Right hindlimb (tissue), 1 donor: Measurements from ENCODE around the gene NSUN3.

Experiments
- DNase-seq: peaks from one replicate; pipeline ENCODE4 v3.0.0-alpha.2; 2018

Gene NSUN3

DNA sequence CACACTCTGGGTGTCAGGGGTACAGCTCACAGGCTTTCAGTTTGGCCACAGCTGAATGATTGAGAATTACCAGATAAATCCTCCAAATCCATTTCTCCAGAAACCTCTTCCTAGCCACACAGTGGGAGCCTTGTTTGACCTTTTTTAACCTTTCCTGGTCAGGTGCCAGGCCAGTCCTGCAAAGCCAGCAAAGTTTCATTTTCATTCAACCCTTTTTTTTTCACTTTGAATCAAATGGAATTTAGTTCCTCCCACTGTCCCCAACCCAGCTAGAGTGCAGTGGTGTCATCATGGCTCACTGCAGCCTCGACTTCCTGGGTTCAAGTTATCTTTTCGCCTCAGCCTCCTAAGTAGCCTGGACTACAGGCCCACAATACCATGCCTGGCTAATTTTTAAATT is 67.8 kb downstream of the NSUN3 start:
- no peak for DNase-seq

DNA sequence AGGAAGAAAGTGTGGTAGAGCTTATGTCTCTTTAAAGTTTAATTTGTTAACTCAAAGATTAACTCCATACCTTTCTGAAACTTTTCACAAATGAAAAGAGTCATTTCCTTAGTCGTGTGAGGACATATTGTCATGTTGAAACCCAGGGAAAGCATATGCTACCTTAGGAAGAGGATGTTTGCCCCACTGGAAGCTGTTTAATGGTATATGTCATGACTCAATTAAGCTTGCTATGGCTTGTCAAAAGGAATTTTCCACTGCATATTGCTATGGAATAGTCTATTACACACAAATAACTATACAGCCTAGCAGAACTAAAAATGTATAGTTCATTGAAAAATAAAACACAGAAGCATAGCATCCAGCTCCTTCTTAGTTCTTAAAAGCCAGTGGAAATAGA is 69.9 kb downstream of the NSUN3 start:
- no peak for DNase-seq

GRCh38 chr3:94136133-94136532 is 73.3 kb downstream of the NSUN3 start:
- no peak for DNase-seq

DNA sequence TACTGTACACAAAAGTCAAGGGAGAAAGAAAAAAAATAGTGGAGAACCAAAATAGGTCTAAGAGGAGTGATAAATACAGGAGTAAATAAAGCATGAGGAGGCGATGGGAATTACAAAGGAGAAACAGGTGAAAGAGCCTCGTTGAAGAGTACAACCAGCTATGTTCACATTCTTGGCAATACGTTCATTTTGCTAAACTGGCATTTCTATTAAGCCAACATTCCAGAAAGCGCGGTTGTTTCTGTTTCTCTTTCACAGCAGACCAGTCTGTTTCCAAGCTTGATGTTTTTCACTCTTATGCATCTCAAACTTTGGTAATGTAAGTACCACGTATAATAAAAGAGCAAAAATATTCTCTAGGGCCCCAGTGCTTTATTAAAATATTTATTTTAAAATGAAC is 74.5 kb downstream of the NSUN3 start:
- DNase-seq = no peak

DNA sequence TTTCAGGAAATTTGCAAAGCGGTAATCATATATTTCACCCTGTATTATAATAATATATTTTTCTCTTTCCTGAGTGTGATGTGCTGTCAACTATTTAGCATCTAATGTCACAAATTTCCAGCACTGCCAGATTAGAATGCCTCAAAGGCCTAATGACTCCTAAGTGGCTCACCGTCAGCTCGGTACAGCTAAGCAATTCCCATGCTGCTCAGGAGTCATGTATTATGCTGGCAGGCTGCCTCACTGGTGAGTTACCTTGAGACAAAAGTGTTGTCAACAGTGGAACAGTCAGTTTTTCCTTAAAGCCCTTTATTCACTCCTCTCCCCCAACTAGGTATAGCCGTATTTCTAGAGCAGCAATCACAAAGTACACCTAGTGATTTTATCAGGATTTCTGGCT is 83.6 kb downstream of the NSUN3 start:
- DNase-seq = no peak

DNA sequence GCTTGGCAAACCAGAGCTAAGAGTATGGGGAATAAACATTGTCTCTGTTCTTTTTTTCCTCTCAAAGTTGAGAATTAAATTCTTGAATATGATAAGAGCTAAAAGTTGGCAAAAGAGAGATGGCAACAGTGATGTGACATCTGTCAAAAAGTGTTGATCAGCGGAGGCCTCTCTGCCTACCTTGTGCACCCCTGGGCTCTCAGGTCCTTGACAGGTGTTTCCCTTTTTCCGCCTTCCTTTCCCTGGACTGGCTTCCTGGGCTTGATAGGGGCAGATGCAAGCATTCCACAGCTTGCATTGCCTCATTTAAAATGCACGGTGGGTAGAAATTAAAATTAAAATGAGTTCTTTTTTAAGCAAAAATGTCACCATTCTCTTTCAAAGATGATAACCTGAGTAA is 84.2 kb downstream of the NSUN3 start:
- no peak for DNase-seq

DNA sequence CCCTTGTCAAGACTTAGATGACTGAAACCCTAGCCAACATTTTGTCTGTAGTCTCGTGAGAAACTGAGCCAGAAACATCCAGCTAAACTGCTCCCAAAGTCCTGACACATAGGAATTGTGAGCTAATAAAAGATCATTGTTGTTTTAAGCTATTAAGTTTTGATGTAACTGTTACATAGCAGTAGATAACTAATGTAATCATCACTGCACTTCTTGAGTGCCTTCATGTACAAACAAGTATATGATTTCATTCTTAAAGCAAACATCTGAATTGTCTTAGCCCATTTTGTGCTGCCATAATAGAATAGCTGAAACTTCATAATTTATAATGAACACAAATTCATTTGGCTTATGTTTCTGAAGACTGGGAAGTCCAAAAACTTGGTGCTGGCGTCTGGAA is 87.3 kb downstream of the NSUN3 start:
- DNase-seq = no peak

GRCh38 chr3:94156626-94157025 is 93.8 kb downstream of the NSUN3 start:
- no peak for DNase-seq

DNA sequence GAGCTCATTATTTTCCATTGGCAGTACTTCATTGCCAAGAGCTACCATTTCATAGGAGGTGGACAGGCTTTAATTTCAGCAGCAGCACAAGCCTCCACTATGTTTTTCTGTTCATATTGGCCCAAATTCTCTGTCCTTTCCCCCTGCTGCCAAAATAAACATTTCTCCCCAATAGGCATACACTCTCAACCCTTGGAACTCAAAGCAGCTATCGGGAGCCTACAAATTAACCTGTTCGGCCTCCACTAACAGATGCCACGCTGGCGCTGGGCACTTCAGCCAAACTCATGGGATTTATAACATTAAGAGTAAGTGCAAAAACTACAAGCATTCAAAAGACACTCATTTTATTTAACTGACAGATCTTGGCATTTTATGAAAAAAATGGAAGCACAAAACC is 95.7 kb downstream of the NSUN3 start:
- no peak for DNase-seq

GRCh38 chr3:94159062-94159828 is 96.4 kb downstream of the NSUN3 start:
- DNase-seq = no peak

DNA sequence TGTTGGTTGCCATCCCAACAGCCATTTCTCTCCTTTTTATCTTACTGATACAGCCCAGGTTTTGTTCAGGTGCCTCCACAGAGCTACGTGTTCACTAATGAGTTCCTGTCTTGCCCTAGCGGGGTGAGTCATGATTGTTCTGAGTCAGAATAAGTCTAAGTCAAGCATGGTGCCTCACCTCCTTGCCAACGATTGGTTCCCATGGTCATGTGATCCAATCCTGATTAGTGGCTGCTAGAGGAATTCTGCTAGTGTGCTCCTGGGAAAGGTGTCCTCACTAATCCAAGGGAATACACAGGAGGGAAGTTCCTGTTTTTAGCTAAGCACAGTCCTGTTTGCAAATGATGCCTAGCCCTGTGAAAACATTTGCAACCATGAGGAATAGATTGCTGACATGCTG is 99.8 kb downstream of the NSUN3 start:
- DNase-seq = no peak

- no peak for DNase-seq
Measured at GRCh38 chr3:94167346-94167745, 104.5 kb downstream of the NSUN3 start.

DNA sequence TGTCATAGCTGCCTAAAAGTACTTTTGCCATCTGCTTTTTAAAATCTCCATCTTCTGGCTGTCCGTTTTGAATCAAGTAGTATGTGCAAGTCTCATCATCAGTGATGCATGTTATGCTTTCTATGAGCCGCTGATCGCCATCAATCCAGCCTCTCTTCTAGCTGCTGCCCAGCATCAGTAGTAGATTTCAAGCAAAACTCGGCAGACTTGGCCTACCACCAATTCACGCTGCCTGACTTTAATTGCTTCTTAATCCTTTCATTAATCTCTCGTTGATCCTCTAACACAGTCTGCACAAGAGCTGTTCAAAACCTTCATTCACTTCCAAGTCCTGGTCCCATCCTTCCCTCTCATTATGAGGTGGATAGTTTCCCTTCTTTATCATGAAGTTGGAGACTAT is 104.9 kb downstream of the NSUN3 start:
- no peak for DNase-seq

GRCh38 chr3:94171954-94172353 is 109.1 kb downstream of the NSUN3 start:
- no peak for DNase-seq

DNA sequence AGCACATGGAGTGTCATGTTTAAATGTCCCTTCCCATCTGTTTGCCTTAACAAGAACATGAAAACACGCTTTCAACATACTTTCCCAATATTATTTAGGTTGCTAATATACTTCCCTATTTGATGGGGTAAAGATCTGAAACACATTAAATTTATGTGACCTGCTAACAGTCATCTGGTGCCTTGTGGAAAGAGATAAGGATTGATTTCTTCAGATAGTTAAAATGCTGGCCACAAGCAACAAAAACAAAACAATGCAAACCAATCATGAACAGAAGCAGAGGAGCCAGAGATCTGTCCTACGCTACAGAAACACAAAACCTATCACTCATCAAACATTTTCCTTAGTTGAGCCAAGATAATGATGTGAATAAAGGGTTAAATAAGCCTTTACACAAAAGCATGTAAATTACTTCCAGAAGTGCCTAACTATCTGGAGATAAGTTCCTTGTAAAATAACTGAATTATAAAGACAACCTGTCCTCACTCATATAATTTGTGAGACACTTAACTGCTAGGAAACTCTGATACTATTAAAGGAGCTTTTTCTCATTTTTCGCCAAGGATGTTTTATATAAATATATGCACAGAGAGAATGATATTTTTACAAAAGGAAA is 109.9 kb downstream of the NSUN3 start:
- DNase-seq = no peak

DNA sequence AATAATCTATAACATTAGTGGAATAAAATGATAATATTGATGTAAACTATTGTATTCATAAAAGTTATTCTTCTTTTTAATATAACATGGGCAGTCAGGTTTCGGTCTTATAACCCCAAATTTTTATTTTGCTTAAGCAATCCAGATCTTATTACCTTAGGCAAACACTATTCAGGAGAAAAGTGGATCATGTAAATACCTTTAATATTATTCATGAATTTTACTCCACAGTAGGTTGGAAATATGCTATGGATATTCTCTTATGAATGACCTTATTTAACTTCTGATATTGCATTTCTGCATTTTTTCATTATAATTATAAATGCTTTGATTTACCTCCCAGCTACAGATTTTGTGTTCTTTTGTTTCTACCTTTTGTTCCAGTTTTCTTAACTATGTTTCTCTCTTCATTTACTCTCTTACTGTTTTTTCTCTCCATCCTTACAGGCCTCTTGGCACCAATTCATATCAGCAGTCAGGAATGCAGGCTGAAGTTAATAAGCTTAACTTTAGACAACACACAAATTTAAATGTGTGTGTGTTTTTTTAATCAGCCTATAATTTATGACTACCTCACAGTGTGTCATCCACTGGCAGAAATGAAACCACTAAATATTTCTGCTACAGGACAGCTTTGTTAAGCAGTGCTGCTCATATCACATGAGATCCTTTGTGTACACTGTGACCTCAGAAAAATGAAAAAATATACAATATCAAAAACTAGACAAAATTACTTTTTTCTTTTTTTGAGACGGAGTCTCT is 111.0 kb downstream of the NSUN3 start:
- no peak for DNase-seq

- no peak for DNase-seq
Measured at GRCh38 chr3:94175677-94176076, 112.8 kb downstream of the NSUN3 start.

DNA sequence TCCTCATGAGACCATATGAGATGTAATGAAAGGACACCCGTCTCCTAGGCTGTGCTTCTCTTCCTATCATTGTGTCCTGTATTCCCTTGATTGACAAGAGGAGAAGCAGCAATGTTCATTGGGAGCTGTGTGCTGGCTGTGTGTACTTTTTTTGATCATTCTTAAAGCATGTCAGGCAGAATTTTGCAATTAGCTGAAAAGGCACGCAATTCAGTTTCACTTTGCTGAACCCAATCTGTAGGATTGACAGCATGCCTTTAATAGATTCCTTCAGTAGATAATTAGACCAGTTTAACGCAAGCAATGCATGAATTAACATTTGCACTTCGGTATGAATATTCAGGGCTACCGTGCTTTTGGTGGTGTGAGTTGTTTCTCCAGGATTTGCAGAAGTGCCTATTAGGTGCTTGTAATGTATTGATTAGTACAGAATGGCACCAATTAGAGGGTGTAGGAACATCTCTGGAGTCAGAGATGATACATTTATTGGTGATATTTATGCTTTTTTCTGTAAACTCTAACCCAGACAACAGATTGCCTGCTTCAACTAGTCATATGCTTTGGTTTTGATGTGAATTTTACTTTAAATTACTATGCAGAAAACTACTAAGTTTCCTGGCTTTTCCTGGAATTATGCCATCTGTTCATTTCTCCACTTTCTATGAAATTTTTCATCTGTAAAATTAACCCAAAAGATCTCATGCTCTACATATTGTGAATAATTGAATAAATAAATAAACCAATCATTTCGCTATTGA is 114.3 kb downstream of the NSUN3 start:
- DNase-seq = no peak
